SK-N-SH (cell line): Measurements from ENCODE around the gene OCIAD1. TPM values are rescaled to one million over a fixed set of nuclear protein-coding genes. Genes with fewer than 3 reads are reported as not detected.
"Not testable (repeated sequence)": the region's sequence is repeated elsewhere in the genome, so short reads cannot be mapped to it uniquely, and the experiment has no call there.

Source experiments
- CTCF ChIA-PET: fragments of 300-600, 350-600 bp; formaldehyde crosslinking; extraction: SDS; loops from one replicate; lab custom pipeline; 2021; lab: Yijun Ruan, JAX
- POLR2A ChIA-PET: fragments of 350-600 bp; sonication (Branson Sonifier 250); formaldehyde crosslinking; extraction: SDS; loops from one replicate; lab custom pipeline; 2020; ENCODE audit warnings: antibody characterized with exemption, inconsistent platforms; lab: Yijun Ruan, JAX
- DNase-seq: peaks from one replicate; pipeline ENCODE4 v3.0.0; 2012
- H2AFZ ChIP-seq: fragments of 200-600 bp; sonication (generic); 2 replicates; pipeline ENCODE4 v1.8.1; 2016; ENCODE audit warnings: antibody characterized with exemption, mild to moderate bottlenecking, low read depth
- H3F3A ChIP-seq: fragments of 200-600 bp; sonication (generic); replicated peaks from 2 replicates; pipeline ENCODE3; 2016; ENCODE audit warnings: antibody characterized with exemption, mild to moderate bottlenecking; ENCODE audit not compliant: insufficient read depth
- H3K27ac ChIP-seq, 2 experiments: fragments of 200-500 bp in 1 of 2; fragments of 200-600 bp in 1 of 2; sonication (Bioruptor generic) in 1 of 2; sonication (generic), shearing (Covaris generic) in 1 of 2; 2 replicates each; pipeline versions ENCODE4 v1.5.1 to v1.6.1; 2014 to 2016; ENCODE audit warnings: low read depth in 2 of 2, inconsistent platforms in 1 of 2, low read length in 1 of 2, mild to moderate bottlenecking in 1 of 2, mixed read lengths in 1 of 2
- H3K27me3 ChIP-seq: fragments of 200-600 bp; sonication (generic), shearing (Covaris generic); 2 replicates; pipeline ENCODE4 v1.6.1; 2016; ENCODE audit warnings: mixed run types; ENCODE audit not compliant: insufficient read depth
- H3K36me3 ChIP-seq, 2 experiments: fragments of 200-500 bp in 1 of 2; fragments of 200-600 bp in 1 of 2; sonication (Bioruptor generic) in 1 of 2; sonication (generic) in 1 of 2; replicated peaks in 1 of 2; 2 replicates each; pipeline versions ENCODE3 to v1.5.1; 2014 to 2016; ENCODE audit warnings: low read length in 1 of 2, mild to moderate bottlenecking in 1 of 2; ENCODE audit not compliant: insufficient read depth in 2 of 2, control insufficient read depth in 1 of 2
- H3K4me1 ChIP-seq, 2 experiments: fragments of 200-500 bp in 1 of 2; fragments of 200-600 bp in 1 of 2; sonication (Bioruptor generic) in 1 of 2; sonication (generic), shearing (Covaris generic) in 1 of 2; 2 replicates each; pipeline versions ENCODE4 v1.5.1 to v1.6.1; 2014 to 2016; ENCODE audit warnings: low read depth in 1 of 2, low read length in 1 of 2, mixed run types in 1 of 2; ENCODE audit not compliant: insufficient read depth in 2 of 2, control insufficient read depth in 1 of 2
- H3K4me2 ChIP-seq: fragments of 200-600 bp; sonication (generic), shearing (Covaris generic); 2 replicates; pipeline ENCODE4 v1.6.1; 2017; ENCODE audit warnings: mixed run types
- H3K4me3 ChIP-seq, 2 experiments: fragments of 200-500 bp in 1 of 2; fragments of 200-600 bp in 1 of 2; sonication (Bioruptor generic) in 1 of 2; sonication (generic), shearing (Covaris generic) in 1 of 2; 2 replicates each; pipeline versions ENCODE4 v1.5.1 to v1.8.1; 2014 to 2016; ENCODE audit warnings: low read depth in 2 of 2, inconsistent platforms in 1 of 2, low read length in 1 of 2, mild to moderate bottlenecking in 1 of 2, mixed read lengths in 1 of 2, moderate library complexity in 1 of 2
- H3K79me2 ChIP-seq: fragments of 200-600 bp; sonication (generic); 2 replicates; pipeline ENCODE4 v1.8.1; 2017; ENCODE audit warnings: mild to moderate bottlenecking; ENCODE audit not compliant: insufficient read depth
- H3K9ac ChIP-seq: fragments of 200-600 bp; sonication (generic); 2 replicates; pipeline ENCODE4 v1.6.1; 2017; ENCODE audit warnings: mixed run types
- H3K9me2 ChIP-seq: fragments of 200-600 bp; sonication (generic); 2 replicates; pipeline ENCODE4 v1.6.1; 2017; ENCODE audit warnings: mixed run types
- H3K9me3 ChIP-seq: fragments of 200-600 bp; sonication (generic); 2 replicates; pipeline ENCODE4 v1.6.1; 2017; ENCODE audit warnings: mixed run types, mild to moderate bottlenecking, moderate library complexity
- H4K20me1 ChIP-seq: fragments of 200-600 bp; sonication (generic); 2 replicates; pipeline ENCODE4 v1.6.1; 2017; ENCODE audit warnings: mild to moderate bottlenecking, mixed run types; ENCODE audit not compliant: insufficient read depth
- FOSL2 ChIP-seq: IDR thresholded peaks from 2 replicates; pipeline ENCODE4 v1.4.0; 2012; ENCODE audit warnings: low read depth, mild to moderate bottlenecking, moderate library complexity, borderline replicate concordance
- FOXJ3 ChIP-seq: sonication (generic); formaldehyde crosslinking; IDR thresholded peaks from 2 replicates; pipeline ENCODE4 v1.5.1; 2020; ENCODE audit warnings: mild to moderate bottlenecking, missing genetic modification reagents
- MXI1 ChIP-seq: IDR thresholded peaks from 2 replicates; pipeline ENCODE4 v1.6.1; 2012; ENCODE audit warnings: mild to moderate bottlenecking, low read depth, low read length, improper control_type of control experiment
- NRF1 ChIP-seq: IDR thresholded peaks from 2 replicates; pipeline ENCODE4 v1.6.1; 2012; ENCODE audit warnings: low read depth, mild to moderate bottlenecking, low read length
- POLR2AphosphoS5 ChIP-seq: IDR thresholded peaks from 2 replicates; pipeline ENCODE4 v1.6.1; 2012; ENCODE audit warnings: low read depth, low read length
- RCOR1 ChIP-seq: fragments of 150-350 bp; IDR thresholded peaks from 2 replicates; pipeline ENCODE4 v1.6.1; 2017; ENCODE audit warnings: antibody characterized with exemption, low read length
- RXRA ChIP-seq: IDR thresholded peaks from 2 replicates; pipeline ENCODE4 v1.4.0; 2012; ENCODE audit warnings: low read depth, mild to moderate bottlenecking, borderline replicate concordance
- SMC3 ChIP-seq: IDR thresholded peaks from 2 replicates; pipeline ENCODE4 v1.6.1; 2012; ENCODE audit warnings: low read depth, low read length, improper control_type of control experiment
- TAF1 ChIP-seq: IDR thresholded peaks from 2 replicates; pipeline ENCODE4 v1.6.1; 2012; ENCODE audit warnings: low read depth, mild to moderate bottlenecking, low read length, moderate library complexity, borderline replicate concordance
- TEAD4 ChIP-seq: IDR thresholded peaks from 2 replicates; pipeline ENCODE4 v1.4.0; 2012; ENCODE audit warnings: mild to moderate bottlenecking, borderline replicate concordance; ENCODE audit not compliant: insufficient read depth
- YY1 ChIP-seq: IDR thresholded peaks from 2 replicates; pipeline ENCODE4 v1.4.0; 2012; ENCODE audit warnings: low read depth, mild to moderate bottlenecking
- WGBS: methylation state at CpG from one replicate; pipeline ENCODE4 v1.1.6; 2017; ENCODE audit warnings: low lambda C conversion rate; 5-methylcytosine and 5-hydroxymethylcytosine counted together
- polyA plus RNA-seq, 3 experiments: library from polyadenylated mRNA; depleted of rRNA; stranded (reverse); fragments of >200 nt; gene quantifications; 2 replicates each; pipeline ENCODE4 v1.2.3, GENCODE V29; 2012
- TF ChIP-seq, protein P1 (sequence below): fragments of 150-350 bp; IDR thresholded peaks from 2 replicates; pipeline ENCODE4 v1.6.1; 2017; ENCODE audit warnings: antibody characterized with exemption, low read length, low read depth, borderline replicate concordance
- TF ChIP-seq, protein P2 (sequence below): IDR thresholded peaks from 2 replicates; pipeline ENCODE4 v1.6.1; 2012; ENCODE audit warnings: mild to moderate bottlenecking, low read depth, low read length, moderate library complexity
- TF ChIP-seq, protein P3 (sequence below): IDR thresholded peaks from 2 replicates; pipeline ENCODE4 v1.4.0; 2012; ENCODE audit warnings: low read depth

OCIAD1 gene
- polyA plus RNA-seq, 1 of the 3 experiments (the other 2 are of a cell fraction) = 113 TPM

DNA sequence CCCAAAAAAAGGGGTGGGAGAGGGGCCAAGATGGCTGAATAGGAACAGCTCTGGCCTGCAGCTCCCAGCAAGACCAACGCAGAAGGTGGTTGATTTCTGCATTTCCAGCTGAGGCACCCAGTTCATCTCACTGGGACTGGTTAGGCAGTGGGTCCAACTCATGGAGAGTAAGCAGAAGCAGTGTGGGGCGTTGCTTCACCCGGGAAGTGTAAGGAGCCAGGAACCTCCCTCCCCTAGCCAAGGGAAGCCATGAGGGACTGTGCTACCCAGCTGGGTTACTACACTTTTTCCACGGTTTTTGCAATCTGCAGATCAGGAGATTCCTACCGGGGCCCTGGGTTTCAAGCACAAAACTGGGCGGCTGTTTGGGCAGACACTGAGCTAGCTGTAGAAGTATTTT is 13.9 kb upstream of the OCIAD1 start:
- no peak overlapping the region for H3K4me3 ChIP-seq
- no peaks in the 10 kb centered on the region for H3K36me3 ChIP-seq
- H3K27ac ChIP-seq = no peak overlapping the region
- H4K20me1 ChIP-seq = no peaks in the 10 kb centered on the region
- H3K79me2 ChIP-seq = no peaks in the 10 kb centered on the region
- H3K4me1 ChIP-seq = no peaks in the 10 kb centered on the region
- no peaks in the 10 kb centered on the region for H3F3A ChIP-seq
- H3K9me3 ChIP-seq = no peaks in the 10 kb centered on the region
- WGBS = 79% methylated on average over 3 of the region's 6 CpGs
- no peaks in the 10 kb centered on the region for H3K9me2 ChIP-seq
- CTCF ChIA-PET = no interaction called here
- POLR2A ChIA-PET = no interaction called here
- no peak overlapping the region for H3K9ac ChIP-seq
- no peak for TF ChIP-seq NRF1
- TF ChIP-seq, protein P1, sequence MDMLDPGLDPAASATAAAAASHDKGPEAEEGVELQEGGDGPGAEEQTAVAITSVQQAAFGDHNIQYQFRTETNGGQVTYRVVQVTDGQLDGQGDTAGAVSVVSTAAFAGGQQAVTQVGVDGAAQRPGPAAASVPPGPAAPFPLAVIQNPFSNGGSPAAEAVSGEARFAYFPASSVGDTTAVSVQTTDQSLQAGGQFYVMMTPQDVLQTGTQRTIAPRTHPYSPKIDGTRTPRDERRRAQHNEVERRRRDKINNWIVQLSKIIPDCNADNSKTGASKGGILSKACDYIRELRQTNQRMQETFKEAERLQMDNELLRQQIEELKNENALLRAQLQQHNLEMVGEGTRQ = no peak
- no peak for TF ChIP-seq TEAD4
- no peak for TF ChIP-seq MXI1
- TF ChIP-seq, protein P2, sequence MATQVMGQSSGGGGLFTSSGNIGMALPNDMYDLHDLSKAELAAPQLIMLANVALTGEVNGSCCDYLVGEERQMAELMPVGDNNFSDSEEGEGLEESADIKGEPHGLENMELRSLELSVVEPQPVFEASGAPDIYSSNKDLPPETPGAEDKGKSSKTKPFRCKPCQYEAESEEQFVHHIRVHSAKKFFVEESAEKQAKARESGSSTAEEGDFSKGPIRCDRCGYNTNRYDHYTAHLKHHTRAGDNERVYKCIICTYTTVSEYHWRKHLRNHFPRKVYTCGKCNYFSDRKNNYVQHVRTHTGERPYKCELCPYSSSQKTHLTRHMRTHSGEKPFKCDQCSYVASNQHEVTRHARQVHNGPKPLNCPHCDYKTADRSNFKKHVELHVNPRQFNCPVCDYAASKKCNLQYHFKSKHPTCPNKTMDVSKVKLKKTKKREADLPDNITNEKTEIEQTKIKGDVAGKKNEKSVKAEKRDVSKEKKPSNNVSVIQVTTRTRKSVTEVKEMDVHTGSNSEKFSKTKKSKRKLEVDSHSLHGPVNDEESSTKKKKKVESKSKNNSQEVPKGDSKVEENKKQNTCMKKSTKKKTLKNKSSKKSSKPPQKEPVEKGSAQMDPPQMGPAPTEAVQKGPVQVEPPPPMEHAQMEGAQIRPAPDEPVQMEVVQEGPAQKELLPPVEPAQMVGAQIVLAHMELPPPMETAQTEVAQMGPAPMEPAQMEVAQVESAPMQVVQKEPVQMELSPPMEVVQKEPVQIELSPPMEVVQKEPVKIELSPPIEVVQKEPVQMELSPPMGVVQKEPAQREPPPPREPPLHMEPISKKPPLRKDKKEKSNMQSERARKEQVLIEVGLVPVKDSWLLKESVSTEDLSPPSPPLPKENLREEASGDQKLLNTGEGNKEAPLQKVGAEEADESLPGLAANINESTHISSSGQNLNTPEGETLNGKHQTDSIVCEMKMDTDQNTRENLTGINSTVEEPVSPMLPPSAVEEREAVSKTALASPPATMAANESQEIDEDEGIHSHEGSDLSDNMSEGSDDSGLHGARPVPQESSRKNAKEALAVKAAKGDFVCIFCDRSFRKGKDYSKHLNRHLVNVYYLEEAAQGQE = no peak
- TF ChIP-seq TAF1 = no peak
- TF ChIP-seq RXRA = no peak
- TF ChIP-seq POLR2AphosphoS5 = no peak
- TF ChIP-seq SMC3 = no peak
- no peak for TF ChIP-seq YY1
- no peak for TF ChIP-seq FOSL2
- TF ChIP-seq, protein P3, sequence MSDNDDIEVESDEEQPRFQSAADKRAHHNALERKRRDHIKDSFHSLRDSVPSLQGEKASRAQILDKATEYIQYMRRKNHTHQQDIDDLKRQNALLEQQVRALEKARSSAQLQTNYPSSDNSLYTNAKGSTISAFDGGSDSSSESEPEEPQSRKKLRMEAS = no peak
- no peak for TF ChIP-seq FOXJ3 (CRISPR knock-in tag)
- TF ChIP-seq RCOR1 = no peak
- no peak for DNase-seq
- H2AFZ ChIP-seq = no peak overlapping the region
- no peak overlapping the region for H3K4me2 ChIP-seq
- no peaks in the 10 kb centered on the region for H3K27me3 ChIP-seq

DNA sequence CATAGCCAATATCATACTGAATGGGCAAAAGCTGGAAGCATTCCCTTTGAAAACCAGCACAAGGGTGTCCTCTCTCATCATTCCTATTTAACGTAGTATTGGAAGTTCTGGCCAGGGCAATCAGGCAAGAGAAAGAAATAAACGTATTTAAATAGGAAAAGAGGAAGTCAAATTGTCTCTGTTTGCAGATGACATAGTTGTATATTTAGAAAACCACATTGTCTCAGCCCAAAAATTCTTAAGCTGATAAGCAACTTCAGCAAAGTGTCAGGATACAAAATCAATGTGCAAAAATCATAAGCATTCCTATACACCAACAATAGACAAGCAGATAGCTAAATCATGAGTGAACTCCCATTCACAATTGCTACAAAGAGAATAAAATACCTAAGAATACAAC is 9.5 kb upstream of the OCIAD1 start:
- WGBS = 16% methylated on average over 2 of the region's 2 CpGs
- H3F3A ChIP-seq, H3K4me3 ChIP-seq, DNase-seq, H3K27ac ChIP-seq, POLR2A ChIA-PET, H4K20me1 ChIP-seq, H3K9me3 ChIP-seq, H3K27me3 ChIP-seq, H3K4me1 ChIP-seq, H3K36me3 ChIP-seq, H2AFZ ChIP-seq, H3K9ac ChIP-seq, H3K79me2 ChIP-seq, H3K9me2 ChIP-seq, H3K4me2 ChIP-seq: not testable (repeated sequence)
- CTCF ChIA-PET = interaction anchor here (1.4 kb wide), 1 partner anchor 9 kb away, joined by 4 read pairs; the partner anchor contains the start of gene OCIAD1
